Adrenal gland (tissue), 5 donors: Measurements from ENCODE around the gene NAALADL2.

ENCODE experiments used
- POLR2A ChIP-seq, 2 donors: fragments of 450-650 bp; IDR thresholded peaks; one replicate each; pipeline ENCODE4 v1.6.1; 2017; ENCODE audit warnings: antibody characterized with exemption in 2 of 2, mild to moderate bottlenecking in 2 of 2, moderate library complexity in 1 of 2
- TF ChIP-seq, protein P1 (sequence below), 6 experiments: fragments of 450-650 bp in 4 of 6; fragments of 200-600 bp in 2 of 6; sonication (generic) in 1 of 6; IDR thresholded peaks; 1 replicate in 5 of 6; 2 replicates in 1 of 6; pipeline versions ENCODE4 v1.5.1 to v1.8.0; 2016 to 2021; ENCODE audit warnings: antibody characterized with exemption in 6 of 6, mild to moderate bottlenecking in 2 of 6, moderate library complexity in 1 of 6
- donor health status: DM: no; HTN: no; CAD: no.

DNA sequence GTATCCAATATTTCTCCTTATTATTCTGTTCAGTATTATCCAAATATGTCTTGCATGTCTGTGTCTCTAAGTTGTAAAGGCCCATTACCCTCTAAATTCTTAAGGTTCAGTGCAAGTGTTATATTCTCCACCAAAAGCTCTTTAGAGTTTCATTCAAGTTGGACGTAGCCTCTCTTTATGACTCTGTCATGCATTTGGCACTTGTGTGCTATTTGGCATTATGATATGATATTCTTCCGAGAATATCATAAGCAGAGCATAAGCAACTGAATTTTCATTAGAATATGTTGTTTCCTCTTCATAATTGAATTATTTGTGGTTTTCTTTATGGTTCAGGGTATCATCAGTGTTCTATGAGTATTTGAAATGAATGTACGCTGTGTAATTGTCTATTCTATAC, 594.2 kb downstream of the NAALADL2 start:
- TF ChIP-seq, protein P1, sequence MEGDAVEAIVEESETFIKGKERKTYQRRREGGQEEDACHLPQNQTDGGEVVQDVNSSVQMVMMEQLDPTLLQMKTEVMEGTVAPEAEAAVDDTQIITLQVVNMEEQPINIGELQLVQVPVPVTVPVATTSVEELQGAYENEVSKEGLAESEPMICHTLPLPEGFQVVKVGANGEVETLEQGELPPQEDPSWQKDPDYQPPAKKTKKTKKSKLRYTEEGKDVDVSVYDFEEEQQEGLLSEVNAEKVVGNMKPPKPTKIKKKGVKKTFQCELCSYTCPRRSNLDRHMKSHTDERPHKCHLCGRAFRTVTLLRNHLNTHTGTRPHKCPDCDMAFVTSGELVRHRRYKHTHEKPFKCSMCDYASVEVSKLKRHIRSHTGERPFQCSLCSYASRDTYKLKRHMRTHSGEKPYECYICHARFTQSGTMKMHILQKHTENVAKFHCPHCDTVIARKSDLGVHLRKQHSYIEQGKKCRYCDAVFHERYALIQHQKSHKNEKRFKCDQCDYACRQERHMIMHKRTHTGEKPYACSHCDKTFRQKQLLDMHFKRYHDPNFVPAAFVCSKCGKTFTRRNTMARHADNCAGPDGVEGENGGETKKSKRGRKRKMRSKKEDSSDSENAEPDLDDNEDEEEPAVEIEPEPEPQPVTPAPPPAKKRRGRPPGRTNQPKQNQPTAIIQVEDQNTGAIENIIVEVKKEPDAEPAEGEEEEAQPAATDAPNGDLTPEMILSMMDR (IDR thresholded peaks at IDR 0.05), result no peak
- no peak for TF ChIP-seq POLR2A (IDR thresholded peaks at IDR 0.05)
